ENCODE results near the gene KCNK6. TPM values are rescaled to one million over a fixed set of nuclear protein-coding genes. Genes with fewer than 3 reads are reported as not detected.

The KCNK6 gene
- 5.2 and 5.9 TPM in 2 replicates for total RNA-seq (2014; rRNA removed; shearing (Covaris generic))

DNA sequence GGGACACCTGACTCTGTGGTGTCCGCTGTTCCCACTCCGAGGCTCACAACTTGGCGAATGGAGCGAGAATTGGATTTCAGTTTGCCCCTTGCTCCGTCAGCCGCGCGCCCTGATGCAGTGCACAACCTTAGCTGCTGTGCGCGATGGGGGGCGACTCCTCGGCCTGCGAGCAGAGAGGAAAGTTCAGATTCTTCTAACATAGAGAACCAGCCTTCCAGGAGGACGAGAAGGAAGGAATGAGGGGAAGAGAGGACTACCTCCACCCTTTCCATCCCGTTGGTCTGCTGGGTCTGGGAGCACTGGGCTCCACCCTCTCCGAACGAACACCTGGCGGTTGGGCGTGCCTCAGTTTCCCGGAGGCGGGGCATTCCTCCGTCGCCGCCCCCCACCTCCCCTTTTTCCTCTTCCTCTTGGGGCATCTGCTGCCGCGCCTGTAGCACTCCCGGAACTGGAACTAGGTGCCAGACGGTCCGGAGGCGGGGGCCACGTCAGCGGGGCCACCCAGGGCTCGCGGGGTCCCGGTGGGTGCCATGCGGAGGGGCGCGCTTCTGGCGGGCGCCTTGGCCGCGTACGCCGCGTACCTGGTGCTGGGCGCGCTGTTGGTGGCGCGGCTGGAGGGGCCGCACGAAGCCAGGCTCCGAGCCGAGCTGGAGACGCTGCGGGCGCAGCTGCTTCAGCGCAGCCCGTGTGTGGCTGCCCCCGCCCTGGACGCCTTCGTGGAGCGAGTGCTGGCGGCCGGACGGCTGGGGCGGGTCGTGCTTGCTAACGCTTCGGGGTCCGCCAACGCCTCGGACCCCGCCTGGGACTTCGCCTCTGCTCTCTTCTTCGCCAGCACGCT lies at the start of gene KCNK6:
Gene KCNK6 (plus strand): TSS at position 425 of the 838 bp plus-strand sequence. CDS start 106 bp downstream, at position 531.
- DNase-seq (ENCODE audit: low read depth), result peak; percentile 55

DNA sequence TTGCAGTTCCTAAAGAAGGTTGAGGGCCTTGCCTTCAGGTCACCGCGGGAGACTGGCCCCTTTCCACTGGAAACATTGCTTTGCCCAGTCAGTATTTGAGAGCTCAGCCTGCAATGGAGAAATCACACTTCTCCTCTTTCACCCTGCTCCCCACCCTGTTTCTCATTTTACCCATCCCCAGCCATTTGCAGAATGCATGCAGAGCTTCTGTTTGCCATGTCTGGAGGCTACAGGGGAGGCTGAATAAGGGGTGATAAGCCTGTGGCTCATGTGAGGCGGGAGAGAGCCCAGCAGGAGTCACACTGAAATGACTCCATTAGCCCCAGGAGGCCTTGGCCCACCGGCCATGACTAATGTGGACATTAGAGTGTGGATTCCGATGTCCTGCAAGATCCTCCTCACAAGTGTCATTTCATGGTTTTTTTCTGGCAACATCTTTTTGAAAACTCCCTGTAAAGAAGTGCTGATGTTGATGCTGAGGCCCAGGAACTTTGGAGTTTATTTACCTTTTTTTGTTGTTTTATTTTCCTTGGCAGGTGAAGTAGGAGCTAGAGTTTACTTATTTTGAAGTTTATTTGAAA lies 49.0 kb upstream of the KCNK6 start:
- peak; percentile 86 for DNase-seq (ENCODE audit: low read depth)

DNA sequence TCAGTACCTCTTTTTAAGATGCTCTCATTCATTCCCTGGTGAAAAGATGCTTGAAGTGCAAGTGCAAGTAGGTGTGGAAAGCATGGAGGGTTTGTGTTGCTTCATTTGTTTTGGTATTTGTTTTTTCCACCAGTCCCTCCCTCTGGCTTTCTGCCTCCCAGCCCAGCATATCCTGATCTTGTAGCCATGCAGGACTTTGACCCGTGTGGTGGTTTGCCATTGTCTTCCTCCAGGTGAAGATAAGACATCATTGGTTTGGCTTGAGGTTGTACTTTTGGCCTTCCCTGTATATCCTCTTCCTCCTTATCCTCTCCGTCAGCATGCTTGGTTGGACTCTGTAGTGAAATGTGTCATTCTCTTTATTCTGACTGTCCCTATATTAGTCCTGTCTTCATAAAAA lies 46.1 kb upstream of the KCNK6 start:
- DNase-seq (ENCODE audit: low read depth), result no peak

DNA sequence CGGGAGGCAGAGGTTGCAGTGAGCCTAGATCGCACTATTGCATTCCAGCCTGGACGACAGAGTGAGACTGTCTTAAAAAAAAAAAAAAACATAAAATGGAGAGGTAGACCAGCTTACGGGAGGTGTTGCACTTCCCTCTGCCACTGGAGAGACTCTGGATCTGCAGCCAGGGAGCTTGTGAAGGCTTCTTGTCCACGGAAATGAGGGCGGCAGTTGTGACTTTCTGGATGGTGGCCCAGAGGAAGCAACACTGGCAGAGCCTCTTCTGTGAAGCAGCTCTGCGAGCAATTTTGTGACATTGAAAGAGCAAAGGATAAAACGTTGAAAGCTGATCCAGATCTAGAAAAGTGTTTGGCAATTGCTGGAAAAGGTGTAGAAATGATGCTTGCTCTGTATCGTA lies 44.9 kb upstream of the KCNK6 start:
- no peak for DNase-seq (ENCODE audit: low read depth)

DNA sequence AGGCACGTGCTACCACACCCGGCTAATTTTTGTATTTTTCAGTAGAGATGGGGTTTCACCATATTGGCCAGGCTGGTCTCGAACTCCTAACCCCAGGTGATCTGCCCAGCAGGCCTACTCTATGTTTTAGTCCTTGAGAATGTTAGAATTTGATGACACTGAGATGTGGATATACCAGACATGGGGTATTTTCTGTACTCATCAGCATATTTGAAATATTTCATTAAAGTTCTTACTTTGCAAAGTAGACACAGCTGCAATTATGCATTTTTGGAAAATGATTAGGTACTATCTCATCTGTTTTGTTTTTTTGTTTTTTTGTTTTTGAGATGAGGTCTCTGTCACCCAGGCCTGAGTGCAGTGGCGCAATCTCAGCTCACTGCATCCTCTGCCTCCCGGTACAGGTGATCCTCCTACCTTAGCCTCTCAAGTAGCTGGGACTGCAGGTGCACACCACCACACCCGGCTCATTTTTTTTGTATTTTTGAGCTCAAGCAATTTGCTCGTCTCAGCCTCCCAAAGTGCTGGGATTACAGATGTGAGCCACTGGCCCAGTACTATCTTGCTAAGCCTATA lies 42.6 kb upstream of the KCNK6 start:
- no peak for DNase-seq (ENCODE audit: low read depth)

DNA sequence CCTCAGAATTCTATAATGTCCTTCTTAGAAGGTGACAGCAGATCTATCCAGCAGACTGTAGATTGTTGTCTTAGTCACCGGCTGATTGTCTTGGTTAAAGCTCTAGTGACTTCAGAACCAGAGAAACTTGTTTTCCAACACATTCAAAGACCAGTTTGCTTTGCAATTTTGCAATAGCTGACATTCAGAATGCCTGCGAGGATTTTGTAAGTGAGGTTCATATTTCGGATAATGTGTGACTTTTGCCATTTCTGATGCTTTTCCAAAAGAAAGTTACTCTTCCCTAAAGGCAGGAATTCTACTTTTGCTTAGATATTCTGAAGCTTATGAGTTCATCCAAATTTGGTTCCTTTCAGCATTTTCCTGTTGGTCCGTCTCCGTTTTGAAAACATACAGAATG lies 42.1 kb upstream of the KCNK6 start:
- DNase-seq (ENCODE audit: low read depth), result no peak

DNA sequence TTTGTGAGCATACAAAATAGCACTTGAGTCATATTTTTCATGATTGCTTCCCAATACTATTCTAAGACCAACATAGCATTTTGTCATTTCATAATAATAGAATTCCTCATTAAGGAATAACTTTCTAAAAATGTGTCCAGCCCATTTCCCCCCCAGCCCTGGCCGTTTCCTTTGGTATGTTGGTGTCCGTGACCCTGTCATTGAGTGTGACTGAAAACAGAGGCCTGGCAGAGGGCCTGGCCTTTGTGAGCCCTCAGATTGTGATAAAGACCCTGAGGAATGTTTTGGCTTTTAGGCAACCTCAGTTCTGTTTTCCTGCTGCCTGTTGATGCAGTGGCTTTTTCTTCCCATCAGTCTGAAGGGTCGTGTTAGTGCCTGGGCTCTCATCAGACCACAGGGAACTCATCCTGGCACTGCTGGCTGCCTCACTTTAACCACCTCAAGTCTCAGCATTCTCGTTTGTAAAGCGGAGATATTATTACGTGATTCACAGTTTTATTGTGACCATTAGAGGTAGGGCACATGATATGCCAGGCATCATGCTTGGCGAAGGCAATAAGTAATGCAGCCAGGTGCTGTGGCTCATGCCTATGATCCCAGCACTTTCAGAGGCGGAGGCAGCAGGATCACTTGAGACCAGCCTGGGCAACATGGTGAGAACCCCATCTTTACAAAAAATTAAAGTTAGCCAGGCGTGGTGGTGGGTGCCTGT lies 41.5 kb upstream of the KCNK6 start:
- no peak for DNase-seq (ENCODE audit: low read depth)

DNA sequence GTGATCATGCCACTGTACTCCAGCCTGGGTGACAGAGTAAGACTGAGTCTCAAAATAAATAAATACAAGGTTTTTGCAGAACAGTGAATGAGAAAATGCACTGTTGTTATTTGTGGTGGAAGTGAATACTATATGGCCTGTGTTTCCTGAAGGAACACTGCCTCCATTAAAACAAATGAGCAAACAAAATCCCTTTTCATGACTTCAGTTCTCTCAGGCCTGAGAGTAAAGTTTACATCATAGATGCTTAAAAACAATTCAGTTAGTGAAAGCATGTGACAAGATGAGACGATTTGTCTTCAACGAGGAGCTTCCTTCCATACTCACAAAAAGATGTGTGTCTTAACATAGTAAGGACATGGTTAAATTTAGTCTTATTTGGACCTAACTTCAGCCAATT lies 40.9 kb upstream of the KCNK6 start:
- DNase-seq (ENCODE audit: low read depth), result no peak

DNA sequence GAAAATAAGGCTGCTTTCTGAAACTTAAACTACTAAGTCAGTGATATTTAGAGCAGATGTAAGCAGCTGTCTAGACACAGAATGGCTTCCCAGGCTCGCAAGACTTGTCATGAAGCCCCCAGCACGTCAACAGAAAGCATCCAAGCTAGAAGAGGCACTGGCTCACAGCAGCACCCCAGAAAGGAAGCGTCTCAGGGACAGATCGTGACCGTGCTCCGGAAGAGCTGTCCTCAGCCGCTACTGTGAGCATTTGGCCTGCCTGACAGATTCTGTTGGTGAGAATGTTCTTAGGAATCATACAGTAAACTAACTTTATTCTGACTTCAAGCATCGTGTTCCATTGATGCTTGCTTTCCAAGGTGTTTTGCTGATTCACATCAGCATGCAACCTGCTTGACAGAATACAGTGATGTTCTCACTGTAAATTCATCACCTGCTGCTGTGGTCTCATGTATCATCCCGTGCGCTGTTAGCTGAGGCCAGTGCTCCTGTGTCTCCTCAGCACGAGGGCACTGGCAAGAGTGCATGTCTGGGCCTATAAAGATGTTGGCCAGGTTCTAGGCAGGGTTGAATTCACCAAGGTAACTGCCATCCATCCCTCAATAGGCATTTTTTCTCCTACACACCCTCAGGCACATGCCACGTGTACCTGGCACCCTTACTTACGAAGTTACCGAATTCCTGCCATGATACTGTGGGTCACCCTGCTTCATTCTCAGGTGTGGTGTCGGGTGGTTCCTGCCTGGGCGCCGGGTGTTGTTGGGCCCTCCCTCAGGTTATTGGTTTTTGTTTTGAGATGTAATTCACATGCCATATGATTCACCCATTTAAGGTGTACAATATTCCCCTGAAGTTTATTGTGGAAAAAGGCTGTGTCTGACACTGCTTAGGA lies 39.4 kb upstream of the KCNK6 start:
- DNase-seq (ENCODE audit: low read depth), result no peak

DNA sequence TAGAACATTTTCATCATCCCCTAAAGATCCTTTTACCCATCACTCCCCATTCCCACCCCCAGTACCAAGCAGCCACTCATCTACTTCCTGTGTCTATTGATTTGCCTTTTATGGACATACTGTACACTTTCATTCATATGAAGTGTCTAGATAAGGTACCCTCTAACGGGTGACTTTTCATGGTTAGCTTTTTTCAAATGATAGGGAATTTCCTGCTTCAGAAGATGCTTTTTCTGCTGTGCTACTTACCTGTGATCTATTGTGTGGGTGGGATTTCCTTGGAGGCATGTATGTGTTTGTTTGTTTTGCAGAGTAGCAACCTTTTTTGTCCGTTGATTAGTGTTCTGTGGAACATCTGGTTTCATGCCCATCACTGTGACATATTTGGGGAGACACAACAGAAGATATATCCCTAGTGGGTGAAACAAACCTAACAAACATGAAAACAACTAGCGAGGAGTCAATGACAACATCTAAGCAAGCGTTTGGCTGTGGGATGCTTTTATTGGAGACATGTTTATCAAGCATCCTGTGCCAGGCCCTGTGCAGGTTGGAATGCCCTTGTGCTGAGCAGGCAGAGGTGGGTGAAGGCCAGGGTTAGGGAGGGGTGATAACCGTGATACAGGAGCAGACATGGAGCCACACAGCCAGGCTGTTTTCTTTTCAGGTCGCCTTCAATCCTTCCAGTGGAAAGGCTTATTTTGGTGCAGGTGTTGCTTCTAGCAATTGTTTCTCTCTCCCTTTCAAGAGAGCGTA lies 37.7 kb upstream of the KCNK6 start:
- DNase-seq (ENCODE audit: low read depth), result no peak

DNA sequence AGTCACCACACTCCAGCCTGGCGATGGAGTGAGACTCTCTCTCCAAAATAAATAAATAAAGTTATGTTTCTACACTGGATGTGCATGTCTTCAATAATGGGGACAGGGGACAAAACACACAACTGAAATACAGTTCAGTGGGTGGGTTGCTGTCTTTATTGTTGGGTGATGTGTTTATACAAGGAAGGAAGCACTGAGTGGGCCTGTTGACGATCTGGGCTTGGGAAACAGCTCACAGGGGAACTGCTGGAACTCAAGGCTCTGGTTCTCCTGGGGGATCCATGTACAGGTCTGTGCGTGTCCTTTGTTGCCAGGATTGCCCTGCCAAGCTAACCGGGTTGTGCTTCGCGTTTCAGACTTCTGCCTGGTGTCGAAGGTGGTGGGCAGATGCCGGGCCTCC lies 36.4 kb upstream of the KCNK6 start:
- DNase-seq (ENCODE audit: low read depth), result no peak

DNA sequence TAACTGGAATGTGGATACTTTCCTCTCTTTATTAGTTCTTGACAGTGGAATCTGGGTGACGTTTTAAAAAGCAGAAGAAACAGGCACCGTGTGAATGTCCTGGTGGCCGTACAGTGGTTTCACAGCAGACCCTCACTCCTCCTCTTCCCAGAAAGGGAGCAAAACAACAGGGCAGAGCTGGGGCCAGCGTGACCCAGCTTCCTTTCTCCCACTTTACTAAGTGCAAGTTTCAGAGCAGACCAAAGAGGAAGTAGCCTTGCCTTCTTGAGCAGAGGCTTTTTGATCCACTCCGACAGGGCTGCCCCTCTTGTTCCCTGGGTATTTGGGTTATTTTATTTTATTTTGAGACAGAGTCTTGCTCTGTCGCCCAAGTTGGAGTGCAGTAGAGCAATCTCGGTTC lies 35.2 kb upstream of the KCNK6 start:
- DNase-seq (ENCODE audit: low read depth), result no peak

DNA sequence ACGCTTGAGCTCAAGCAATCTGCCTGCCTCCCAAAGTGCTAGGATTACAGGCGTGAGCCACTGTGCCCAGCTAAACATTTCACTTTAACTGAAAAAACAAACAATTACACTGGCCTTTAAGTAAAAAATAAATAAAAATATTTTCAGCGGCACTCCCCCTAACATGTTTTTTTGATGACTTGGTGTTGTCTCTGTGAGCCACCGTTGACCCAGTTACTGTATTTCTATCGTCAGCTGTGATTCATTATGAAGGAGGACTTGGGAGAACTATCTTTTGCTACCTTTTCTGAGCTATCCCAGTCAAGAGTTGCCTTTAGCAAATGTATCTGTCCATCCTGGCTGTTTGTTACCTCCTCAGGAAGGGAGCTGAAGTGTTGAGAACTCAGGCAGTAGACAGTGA lies 34.1 kb upstream of the KCNK6 start:
- DNase-seq (ENCODE audit: low read depth), result no peak

DNA sequence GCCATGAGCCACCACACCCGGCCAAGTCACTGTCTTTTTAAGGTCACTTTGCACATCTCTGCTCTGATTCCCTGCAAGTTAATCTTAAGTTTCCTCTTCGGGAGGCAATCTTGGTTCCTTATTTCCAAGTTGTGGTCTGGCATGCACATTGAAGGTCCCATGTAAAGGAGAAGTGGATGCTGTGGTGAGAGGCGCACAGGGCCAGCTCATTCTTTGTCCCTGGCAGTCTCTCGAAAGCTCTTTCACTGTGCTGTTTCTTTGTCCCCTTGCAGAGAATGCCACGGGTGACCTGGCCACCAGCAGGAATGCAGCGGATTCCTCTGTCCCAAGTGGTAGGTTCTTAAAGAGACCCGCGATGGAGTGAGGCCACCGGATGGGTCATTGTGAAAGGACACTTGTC lies 32.0 kb upstream of the KCNK6 start:
- DNase-seq (ENCODE audit: low read depth), result no peak

DNA sequence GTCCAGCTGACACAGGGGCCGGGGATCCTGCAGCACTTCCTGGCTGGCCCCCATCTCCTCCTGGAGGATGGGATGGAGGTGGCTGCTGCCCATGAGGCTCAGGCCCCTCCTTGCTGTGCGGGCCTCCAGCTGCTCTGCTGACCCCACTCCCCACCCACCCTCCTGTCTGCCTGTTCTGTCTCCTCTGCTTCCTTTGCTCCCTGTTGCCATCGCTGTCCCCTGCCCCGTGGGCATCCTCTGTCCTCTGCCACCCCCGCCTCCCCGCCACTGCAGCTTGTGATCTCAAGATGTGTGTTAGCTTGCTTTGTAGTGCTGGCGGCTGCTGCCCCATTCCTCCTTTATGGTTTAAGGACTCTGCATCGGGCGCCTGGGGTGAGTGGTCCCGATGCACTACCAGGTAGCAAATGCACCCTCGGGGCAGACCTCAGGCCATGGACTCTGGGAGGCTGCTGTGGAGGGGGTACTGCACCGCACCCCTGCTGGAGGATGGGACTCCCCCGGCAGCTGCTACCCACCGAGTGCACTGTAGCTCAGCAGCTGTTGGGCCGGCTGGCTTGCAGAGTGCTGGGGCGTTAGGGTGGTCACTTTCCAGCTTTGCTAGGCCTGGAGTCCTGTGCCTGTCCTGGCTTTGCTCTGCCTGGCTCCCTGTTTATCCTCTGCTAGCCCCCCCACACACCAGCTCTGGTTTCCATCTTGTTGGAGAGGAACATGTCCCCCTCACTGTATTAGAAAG lies 31.4 kb upstream of the KCNK6 start:
- DNase-seq (ENCODE audit: low read depth), result no peak

DNA sequence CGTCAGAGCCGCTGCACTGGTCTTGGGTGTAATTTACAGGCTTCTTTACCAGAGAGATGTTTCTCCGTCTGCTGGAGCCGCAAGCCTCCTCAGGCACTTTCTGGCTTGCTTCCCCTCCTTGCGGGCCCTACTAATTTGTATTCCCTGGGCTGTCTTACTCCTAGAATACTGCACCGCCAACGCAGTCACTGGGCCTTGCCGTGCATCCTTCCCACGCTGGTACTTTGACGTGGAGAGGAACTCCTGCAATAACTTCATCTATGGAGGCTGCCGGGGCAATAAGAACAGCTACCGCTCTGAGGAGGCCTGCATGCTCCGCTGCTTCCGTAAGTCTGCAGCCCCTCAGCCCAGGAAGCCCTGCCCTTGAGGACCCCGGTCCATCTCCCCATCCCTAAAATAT lies 29.7 kb upstream of the KCNK6 start:
- no peak for DNase-seq (ENCODE audit: low read depth)

DNA sequence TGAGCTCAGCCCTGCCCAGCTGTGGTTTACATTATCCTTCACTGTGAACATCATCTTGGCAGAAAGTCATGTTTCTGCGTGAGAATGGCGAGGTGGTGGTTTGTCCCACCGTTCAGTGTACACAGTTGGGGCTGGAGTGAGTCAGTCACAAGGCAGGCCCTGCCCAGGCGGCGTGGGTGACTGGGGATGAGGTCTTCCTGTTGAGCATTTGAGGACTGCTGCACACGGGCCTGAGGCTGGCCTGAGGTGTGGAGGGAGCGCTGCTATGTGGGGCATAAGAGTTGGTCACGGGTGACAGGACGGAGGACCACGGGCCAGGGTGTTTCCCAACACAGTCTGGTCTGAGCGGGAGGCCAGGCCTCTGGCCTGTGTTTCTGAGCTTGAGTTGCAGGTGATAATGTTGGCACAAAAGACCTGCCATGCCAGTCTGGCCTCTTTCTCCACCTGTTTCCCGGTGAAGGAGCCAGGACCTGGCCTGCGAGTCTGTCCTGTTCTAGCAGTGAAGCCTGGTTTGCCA lies 29.0 kb upstream of the KCNK6 start:
- DNase-seq (ENCODE audit: low read depth), result peak; percentile 96

DNA sequence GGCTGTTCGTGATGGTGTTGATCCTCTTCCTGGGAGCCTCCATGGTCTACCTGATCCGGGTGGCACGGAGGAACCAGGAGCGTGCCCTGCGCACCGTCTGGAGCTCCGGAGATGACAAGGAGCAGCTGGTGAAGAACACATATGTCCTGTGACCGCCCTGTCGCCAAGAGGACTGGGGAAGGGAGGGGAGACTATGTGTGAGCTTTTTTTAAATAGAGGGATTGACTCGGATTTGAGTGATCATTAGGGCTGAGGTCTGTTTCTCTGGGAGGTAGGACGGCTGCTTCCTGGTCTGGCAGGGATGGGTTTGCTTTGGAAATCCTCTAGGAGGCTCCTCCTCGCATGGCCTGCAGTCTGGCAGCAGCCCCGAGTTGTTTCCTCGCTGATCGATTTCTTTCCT lies 27.8 kb upstream of the KCNK6 start:
- DNase-seq (ENCODE audit: low read depth), result no peak

DNA sequence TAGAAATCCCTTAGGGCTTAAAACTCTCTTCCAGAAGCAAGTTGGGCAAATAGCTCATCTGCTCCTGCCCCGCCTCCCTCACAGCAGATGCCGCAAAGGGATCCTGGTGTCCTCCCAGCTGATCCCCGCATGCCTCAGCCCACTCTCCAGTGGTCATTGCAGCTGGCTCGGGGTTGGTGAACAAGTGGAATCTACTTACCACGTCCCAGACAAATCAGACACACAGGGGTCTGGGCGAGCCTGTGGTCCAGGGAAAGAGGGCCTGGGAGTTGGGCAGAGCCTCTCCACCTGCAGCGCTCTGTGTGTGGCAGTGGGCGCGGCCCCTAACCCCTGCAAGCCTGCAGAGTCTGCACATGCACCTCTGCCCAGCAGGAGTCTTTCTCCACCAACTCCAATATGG lies 26.4 kb upstream of the KCNK6 start:
- DNase-seq (ENCODE audit: low read depth), result no peak

DNA sequence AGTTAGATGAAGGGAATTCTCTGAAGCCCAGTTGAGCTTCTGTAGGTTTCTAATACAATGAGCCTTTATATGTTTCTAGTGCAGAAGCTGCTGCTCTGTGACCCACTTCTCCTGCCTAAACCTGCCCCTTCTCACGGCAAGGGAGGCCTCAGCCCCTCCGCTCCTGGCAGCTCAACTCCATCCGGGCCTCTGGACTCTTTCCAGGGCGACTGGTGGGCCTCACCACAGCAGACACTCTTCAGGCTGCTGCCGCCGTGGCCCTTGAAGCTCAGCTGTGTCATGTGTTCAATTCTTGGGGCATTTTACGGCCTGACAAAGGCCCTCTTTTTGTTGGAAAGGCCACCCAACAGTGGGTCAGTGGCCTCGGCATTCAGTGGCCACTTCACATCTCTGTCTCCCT lies 25.6 kb upstream of the KCNK6 start:
- DNase-seq (ENCODE audit: low read depth), result no peak
